ENCODE data around the gene TUBA4B. TPM values are rescaled to one million over a fixed set of nuclear protein-coding genes. Genes with fewer than 3 reads are reported as not detected.
A peak's percentile ranks its signal among the peaks of the same experiment; 100 is the strongest.

The TUBA4B gene
- total RNA-seq, 1 experiment from 2014 or later: not detected

- Mint-ChIP-seq H3K4me3 (no peak overlapping the region), H3K4me1 (peaks cover 29 to 33% of the 10 kb centered on the region in 2 experiments), H3K27ac (no peak overlapping the region), H3K36me3 (ENCODE audit: insufficient read depth in 1 of 3, low read depth in 3 of 3) (no peaks in the 10 kb centered on the region), H3K9me3 (no peaks in the 10 kb centered on the region), H3K27me3 (ENCODE audit: low read depth) (peaks cover 29% of the 10 kb centered on the region)
- no peak overlapping the region for H3K9ac ChIP-seq (ENCODE audit: extremely low read depth, insufficient read length, low read length)
- no peaks in the 10 kb centered on the region for H3K79me2 ChIP-seq (ENCODE audit: insufficient read depth, low read length)
- H3T11ph ChIP-seq (ENCODE audit: low read length): no peak overlapping the region
- no peak overlapping the region for H4K91ac ChIP-seq (ENCODE audit: insufficient read length, low read depth, low read length)
- no peaks in the 10 kb centered on the region for H3K9me3 ChIP-seq (ENCODE audit: control insufficient read depth, low read depth, low read length)
- no peak overlapping the region for H3K18ac ChIP-seq (ENCODE audit: insufficient read length, low read depth, low read length)
- H2BK120ac ChIP-seq (ENCODE audit: low read depth, low read length, poor library complexity, severe bottlenecking): no peak overlapping the region
- H4K5ac ChIP-seq (ENCODE audit: insufficient read length, low read depth, low read length): no peak overlapping the region
- no peak overlapping the region for H2BK5ac ChIP-seq (ENCODE audit: insufficient read length, low read length)
- no peak for DNase-seq
- H2AFZ ChIP-seq (ENCODE audit: low read length): no peak overlapping the region
- H3K23me2 ChIP-seq (ENCODE audit: insufficient read length, low read depth, low read length, poor library complexity, severe bottlenecking): peaks cover 1% of the 10 kb centered on the region
- H4K8ac ChIP-seq (replicated peaks; ENCODE audit: insufficient read length, low read depth, low read length): no peak overlapping the region
- H3K4ac ChIP-seq (ENCODE audit: low read depth, low read length): no peak overlapping the region
- H4K20me1 ChIP-seq (ENCODE audit: control insufficient read depth, insufficient read depth, insufficient read length): no peaks in the 10 kb centered on the region
- no peaks in the 10 kb centered on the region for H3K79me1 ChIP-seq (ENCODE audit: insufficient read depth, low read depth, low read length, poor library complexity, severe bottlenecking)
- H3K4me1 ChIP-seq (ENCODE audit: insufficient read depth, low read length): peaks cover 4% of the 10 kb centered on the region; the same call in 1 of the 2 replicates
- peak overlapping the region; percentile 31; the same call in 1 of the 2 replicates for H3K14ac ChIP-seq (ENCODE audit: insufficient read depth, low read length)
- no peak for TF ChIP-seq CTCF (conservative IDR thresholded peaks at IDR 0.05)
- no peak overlapping the region for H3K27ac ChIP-seq (ENCODE audit: insufficient read length, low read depth, low read length)
- H2AK5ac ChIP-seq (ENCODE audit: insufficient read length, low read length): no peak overlapping the region
- H3K4me2 ChIP-seq (ENCODE audit: insufficient read depth, insufficient read length, low read length): no peak overlapping the region
- H3K23ac ChIP-seq (ENCODE audit: insufficient read length, low read depth, low read length): no peak overlapping the region
- no peak overlapping the region for H3K56ac ChIP-seq (ENCODE audit: insufficient read length, low read depth, low read length)
- H2BK15ac ChIP-seq (ENCODE audit: low read depth, low read length): 0 out of 2 replicates have a peak overlapping the region, but pooled peaks have one; percentile 19
- H2BK12ac ChIP-seq (ENCODE audit: insufficient read length, low read depth, low read length): no peak overlapping the region
- no peak overlapping the region for H2BK20ac ChIP-seq (ENCODE audit: low read depth, low read length, poor library complexity, severe bottlenecking)
- no peaks in the 10 kb centered on the region for H3K27me3 ChIP-seq (ENCODE audit: insufficient read depth, low read length)
- WGBS (ENCODE audit: extremely low coverage, insufficient read length, low lambda C conversion rate): no CpG with 5 or more reads among the region's 3 CpGs
Measured at GRCh38 chr2:219273937-219274336, 20.9 kb downstream of the TUBA4B start.
